Activated CD4-positive, alpha-beta T cell treated with anti-CD3 and anti-CD28 coated beads, Interleukin-2, amount 10 ng/mL, durations not matched to agents 24 days and 14 days (primary cell): ENCODE measurements around the gene SOX15. TPM values are rescaled to one million over a fixed set of nuclear protein-coding genes. Genes with fewer than 3 reads are reported as not detected.

Experiments
- DNase-seq: peaks from one replicate; pipeline ENCODE4 v3.0.0; 2022
- H3K27ac Mint-ChIP-seq: one replicate; pipeline ENCODE4 v1.8.0; 2022; ENCODE audit warnings: mild to moderate bottlenecking, mixed read lengths
- H3K27me3 Mint-ChIP-seq: one replicate; pipeline ENCODE4 v1.8.0; 2022; ENCODE audit warnings: mixed read lengths
- H3K36me3 Mint-ChIP-seq: one replicate; pipeline ENCODE4 v1.8.0; 2022; ENCODE audit warnings: low read depth, mild to moderate bottlenecking, mixed read lengths
- H3K4me1 Mint-ChIP-seq: one replicate; pipeline ENCODE4 v1.8.0; 2021; ENCODE audit warnings: mixed read lengths
- H3K4me3 Mint-ChIP-seq: one replicate; pipeline ENCODE4 v1.8.0; 2022; ENCODE audit warnings: mild to moderate bottlenecking, moderate library complexity, mixed read lengths
- H3K9me3 Mint-ChIP-seq: one replicate; pipeline ENCODE4 v1.8.0; 2021; ENCODE audit warnings: mixed read lengths
- intact Hi-C: fragments of 100-400 bp; cut with micrococcal nuclease; formaldehyde crosslinking; loops from one replicate; pipeline ENCODE4 v1.15.1; 2023
- total RNA-seq: library from RNA; stranded (reverse); gene quantifications from 2 replicates; pipeline ENCODE4 v1.2.3, GENCODE V29; 2022

SOX15 gene
- total RNA-seq, 1 donor from 2014 or later: not detected

DNA sequence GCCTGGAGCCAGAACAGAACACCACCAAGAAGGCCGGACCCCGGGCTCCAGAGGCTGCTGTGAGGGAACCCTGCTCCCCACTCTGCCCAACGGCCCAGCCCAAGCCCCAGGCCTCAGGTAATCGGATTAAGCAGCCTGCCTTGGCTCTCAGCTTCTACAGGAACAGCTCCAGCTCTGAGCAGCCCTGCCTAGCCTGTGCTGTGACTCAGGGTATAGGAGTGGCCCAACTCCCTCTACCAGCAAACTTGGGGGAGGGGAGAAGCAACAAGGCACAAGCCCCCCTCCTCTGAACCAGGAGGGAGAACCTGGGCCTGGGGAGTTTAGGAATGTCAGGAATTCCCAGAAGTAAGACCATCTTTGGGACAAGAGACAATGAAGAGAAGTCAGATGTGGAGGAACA is 849 bp upstream of the SOX15 start:
- Mint-ChIP-seq H3K36me3 (peaks cover 64% of the 10 kb centered on the region), H3K27ac (no peak overlapping the region), H3K27me3 (no peaks in the 10 kb centered on the region), H3K9me3 (no peaks in the 10 kb centered on the region), H3K4me3 (no peak overlapping the region), H3K4me1 (peaks cover 4% of the 10 kb centered on the region)
- intact Hi-C loops: no loop called here
- peak; percentile 57 for DNase-seq

DNA sequence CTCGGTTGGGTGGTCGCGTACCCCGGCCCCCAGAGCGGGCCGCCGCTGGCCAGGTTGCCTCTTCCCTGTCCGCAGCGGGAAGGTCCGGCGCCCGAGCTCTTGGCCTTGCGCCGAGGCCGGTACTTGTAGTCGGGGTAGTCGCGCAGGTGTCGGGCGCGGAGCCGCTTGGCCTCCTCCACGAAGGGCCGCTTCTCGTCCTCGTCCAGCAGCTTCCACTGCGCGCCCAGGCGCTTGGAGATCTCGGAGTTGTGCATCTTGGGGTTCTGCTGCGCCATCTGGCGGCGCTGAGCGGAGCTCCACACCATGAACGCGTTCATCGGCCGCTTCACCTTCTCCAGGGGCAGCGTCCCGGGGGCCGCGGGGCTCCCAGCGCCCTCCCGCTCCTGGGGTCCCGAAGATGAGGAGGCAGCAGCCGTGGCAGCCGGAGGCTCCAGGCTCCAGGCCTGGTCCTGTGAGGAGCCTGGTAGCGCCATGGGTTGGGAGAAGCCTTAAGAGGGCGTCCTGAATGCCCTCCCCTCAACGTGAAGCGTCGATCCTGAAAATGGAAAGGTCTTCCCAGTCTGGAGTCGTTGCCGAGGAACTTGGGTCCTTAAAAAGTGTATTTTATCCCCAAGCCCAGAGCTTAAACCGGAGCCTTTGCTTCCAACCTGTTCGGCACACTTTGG is 558 bp downstream of the SOX15 start:
- intact Hi-C loops: loop anchor here (1.0 kb wide), 1 partner anchor 75 kb away; no protein-coding TSS in a partner anchor
- Mint-ChIP-seq H3K36me3 (peaks cover 59% of the 10 kb centered on the region), H3K4me3 (no peak overlapping the region), H3K27me3 (no peaks in the 10 kb centered on the region), H3K4me1 (peaks cover 9% of the 10 kb centered on the region), H3K27ac (no peak overlapping the region), H3K9me3 (no peaks in the 10 kb centered on the region)
- peak; percentile 90 for DNase-seq

DNA sequence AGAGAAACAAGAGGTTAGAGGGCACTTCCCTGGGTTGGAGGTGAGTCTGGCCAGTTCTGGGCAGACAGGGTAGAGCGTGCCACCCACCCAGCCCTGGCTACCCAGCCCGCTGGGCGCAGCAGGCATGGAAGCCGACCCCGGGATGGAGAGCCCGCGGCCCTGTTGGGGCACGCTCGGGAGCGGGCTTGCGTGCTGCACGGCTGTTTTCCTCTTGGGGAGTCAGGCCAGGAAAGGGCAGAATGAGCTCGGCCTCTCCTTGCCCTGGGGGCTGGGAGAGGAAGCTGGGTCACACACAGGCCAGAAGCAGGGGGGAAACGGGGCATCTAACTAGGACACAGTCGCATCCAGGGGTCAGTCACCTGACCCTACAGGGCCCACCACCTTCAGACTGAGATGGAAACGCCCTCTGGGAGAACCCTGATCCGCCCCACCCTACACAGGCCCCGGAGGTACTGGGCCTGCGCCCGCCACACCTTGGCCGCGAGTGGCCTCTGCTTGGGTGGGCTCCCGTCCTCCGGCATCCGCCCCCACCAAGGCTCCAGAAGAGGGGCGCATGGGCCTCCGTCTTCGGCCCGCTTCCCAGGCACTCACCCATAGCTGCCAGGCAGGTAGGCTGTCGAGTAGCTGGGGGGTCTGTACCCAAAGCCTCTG is 1.2 kb downstream of the SOX15 start:
- intact Hi-C loops: loop anchor here (1.0 kb wide), 1 partner anchor 74 kb away; no protein-coding TSS in a partner anchor
- H3K4me3 Mint-ChIP-seq: no peak overlapping the region
- H3K36me3 Mint-ChIP-seq: peaks cover 56% of the 10 kb centered on the region
- no peak overlapping the region for H3K27ac Mint-ChIP-seq
- DNase-seq: peak; percentile 56
- peaks cover 9% of the 10 kb centered on the region for H3K4me1 Mint-ChIP-seq
- H3K9me3 Mint-ChIP-seq: no peaks in the 10 kb centered on the region
- H3K27me3 Mint-ChIP-seq: no peaks in the 10 kb centered on the region

DNA sequence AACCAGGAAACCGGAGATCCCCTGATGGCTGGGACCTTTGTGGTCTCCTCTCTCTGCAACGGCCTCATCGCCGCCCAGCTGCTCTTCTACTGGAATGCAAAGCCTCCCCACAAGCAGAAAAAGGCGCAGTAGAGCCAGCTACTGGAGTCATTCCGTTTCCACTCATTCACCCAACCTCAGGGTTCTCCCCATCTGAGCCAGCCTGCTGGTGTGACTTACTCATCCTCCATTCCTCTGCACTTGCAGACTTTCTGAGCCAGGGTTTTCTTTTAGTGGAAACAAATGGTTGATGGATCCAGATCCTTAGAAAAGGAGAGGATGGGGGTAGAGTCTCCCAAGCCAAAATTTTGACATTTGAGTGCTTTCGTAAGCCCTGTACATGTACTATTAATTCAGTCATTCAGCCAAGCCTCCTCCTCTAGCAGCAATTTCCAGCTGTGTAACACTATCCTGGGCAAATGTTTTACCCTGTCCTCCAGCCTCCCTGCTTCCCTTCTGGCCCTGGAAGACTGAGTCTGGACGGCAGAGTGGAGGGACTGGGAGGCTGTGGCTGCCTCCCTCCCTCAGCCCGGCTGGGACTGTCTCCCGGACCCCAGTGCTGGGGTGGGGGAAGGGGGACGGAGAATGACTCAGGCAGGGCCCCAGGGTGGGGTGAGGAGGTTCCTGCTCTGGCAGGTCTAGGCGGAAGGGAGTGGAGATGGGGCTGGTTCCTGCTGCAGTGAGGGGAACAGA is 2.3 kb downstream of the SOX15 start:
- Mint-ChIP-seq H3K36me3 (peaks cover 53% of the 10 kb centered on the region), H3K4me3 (no peak overlapping the region), H3K4me1 (peaks cover 15% of the 10 kb centered on the region), H3K27me3 (no peaks in the 10 kb centered on the region), H3K27ac (peak overlapping the region; percentile 67), H3K9me3 (no peaks in the 10 kb centered on the region)
- intact Hi-C loops: no loop called here
- DNase-seq: peak; percentile 56

DNA sequence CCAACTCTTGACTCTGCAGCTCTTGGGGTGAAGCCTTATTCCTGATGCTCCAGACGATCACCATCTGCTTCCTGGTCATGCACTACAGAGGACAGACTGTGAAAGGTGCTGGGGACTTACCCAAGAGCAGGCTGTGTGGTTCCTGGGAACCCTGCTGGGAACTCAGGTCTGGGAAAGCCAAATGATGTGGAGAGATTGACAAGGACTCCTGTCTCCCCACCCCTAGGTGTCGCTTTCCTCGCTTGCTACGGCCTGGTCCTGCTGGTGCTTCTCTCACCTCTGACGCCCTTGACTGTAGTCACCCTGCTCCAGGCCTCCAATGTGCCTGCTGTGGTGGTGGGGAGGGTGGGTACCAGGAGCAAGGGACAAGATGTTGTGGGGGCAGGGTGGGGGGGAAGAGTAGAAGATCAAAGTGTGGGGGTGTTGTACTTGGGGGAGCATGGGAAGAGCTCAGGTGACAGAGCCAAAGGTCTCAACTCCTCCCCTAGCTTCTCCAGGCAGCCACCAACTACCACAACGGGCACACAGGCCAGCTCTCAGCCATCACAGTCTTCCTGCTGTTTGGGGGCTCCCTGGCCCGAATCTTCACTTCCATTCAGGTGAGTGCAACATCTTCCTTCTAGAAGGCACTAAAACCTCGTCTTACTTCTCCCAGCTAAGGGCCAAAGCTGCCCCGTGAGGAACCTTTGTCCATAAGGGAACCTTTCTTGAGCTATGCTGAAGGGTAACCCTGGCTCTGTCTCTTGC is 3.0 kb downstream of the SOX15 start:
- intact Hi-C loops: no loop called here
- no peak overlapping the region for H3K4me3 Mint-ChIP-seq
- peaks cover 20% of the 10 kb centered on the region for H3K4me1 Mint-ChIP-seq
- DNase-seq: peak; percentile 57
- peaks cover 49% of the 10 kb centered on the region for H3K36me3 Mint-ChIP-seq
- no peaks in the 10 kb centered on the region for H3K27me3 Mint-ChIP-seq
- H3K27ac Mint-ChIP-seq: peak overlapping the region; percentile 67
- H3K9me3 Mint-ChIP-seq: no peaks in the 10 kb centered on the region

DNA sequence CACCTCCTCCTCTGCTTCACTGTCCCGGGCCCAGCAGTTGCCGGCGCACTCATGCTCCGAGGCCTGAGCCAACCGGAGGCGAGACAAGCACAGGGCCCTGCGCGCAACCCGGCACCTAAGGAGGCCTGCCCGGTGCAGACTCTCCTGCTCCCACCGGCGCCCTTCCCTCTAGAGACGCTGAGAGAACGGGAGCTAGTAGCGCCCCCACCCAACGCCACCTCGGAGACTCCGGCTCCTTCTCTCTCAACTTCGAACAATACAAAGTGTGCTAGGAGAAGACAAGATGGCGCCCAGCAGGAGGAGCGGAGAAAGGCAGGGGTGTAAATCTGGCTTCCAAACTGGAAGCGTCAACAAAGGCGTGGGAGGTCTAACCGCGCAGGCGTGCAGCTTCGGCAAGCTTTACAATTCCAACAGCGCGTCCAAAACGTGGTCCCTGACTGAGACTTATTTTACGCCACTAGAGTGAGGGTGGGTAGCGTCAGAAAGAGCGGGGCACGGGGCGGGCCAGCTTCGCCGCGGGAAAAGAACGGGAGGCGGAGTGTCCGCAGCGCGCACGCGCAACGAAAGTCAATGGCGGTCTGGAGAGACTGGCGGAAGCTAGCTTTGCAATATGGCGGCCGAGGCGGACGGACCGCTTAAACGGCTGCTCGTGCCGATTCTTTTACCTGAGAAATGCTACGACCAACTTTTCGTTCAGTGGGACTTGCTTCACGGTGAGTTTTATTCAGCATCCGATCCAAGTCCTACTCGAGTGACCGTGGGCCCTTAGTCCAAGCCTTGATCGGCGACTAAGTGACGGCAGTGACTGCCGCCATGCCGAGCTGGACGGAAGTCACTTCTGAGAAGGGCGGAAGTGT is 6.4 kb downstream of the SOX15 start, which contains the start of gene MPDU1:
Gene MPDU1, plus strand, starts transcription at position 600 of the 857 bp plus-strand sequence. Its CDS starts 11 bp downstream, at position 611.
- H3K36me3 Mint-ChIP-seq: peaks cover 58% of the 10 kb centered on the region
- peak within 1 kb of the TSS; percentile 89 for H3K4me3 Mint-ChIP-seq
- intact Hi-C loops: loop anchor here (1.0 kb wide), 2 partner anchors 11 to 32 kb away; no protein-coding TSS in a partner anchor
- peak within 1 kb of the TSS; percentile 99 for H3K27ac Mint-ChIP-seq
- DNase-seq: peak; percentile 99
- no peaks in the 10 kb centered on the region for H3K9me3 Mint-ChIP-seq
- peaks cover 46% of the 10 kb centered on the region for H3K4me1 Mint-ChIP-seq
- H3K27me3 Mint-ChIP-seq: no peaks in the 10 kb centered on the region

DNA sequence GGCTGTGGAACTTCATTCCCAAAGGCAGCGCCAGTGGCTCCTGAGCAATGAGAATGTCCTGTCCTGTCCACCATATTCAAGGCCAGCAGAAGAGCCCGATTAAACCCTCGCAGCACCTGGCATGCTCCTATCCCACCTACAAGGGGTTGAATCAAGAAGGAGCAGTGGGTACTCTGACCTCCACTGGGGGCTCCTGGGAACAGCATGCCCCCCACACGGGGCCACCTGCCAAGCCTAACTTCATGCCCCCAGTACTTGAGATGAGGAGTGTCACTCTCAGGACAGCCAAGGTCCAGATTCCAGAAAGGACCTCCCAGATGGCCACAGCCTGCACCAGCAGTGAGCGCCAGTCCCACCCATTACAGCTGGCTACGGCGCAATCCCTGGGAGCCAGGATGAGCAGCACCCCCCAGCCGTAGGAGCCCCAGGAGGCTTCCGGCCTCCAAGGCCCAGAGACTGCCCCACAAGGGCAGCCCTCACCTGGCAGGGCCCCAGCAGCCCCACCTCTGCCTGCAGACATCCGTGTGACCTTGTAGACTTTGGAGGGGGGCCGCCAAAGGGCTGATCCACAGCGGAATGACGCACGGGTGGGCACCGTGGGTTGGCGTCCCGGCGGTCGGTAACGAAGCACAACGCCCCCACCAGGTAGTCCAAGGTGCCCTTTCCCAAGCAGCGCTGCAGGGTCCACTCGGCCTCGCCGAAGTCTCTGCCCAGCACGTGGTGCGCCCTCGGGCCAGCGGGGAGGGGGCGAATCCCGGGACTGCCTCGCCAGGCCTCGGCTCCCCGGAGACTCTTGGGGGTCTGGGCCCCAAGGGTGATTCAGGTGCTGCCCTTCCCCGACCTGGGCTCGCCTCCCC is 7.3 kb downstream of the SOX15 start:
- peak; percentile 63 for DNase-seq
- peaks cover 51% of the 10 kb centered on the region for H3K4me1 Mint-ChIP-seq
- H3K27ac Mint-ChIP-seq: peak overlapping the region; percentile 99
- no peaks in the 10 kb centered on the region for H3K9me3 Mint-ChIP-seq
- H3K27me3 Mint-ChIP-seq: no peaks in the 10 kb centered on the region
- intact Hi-C loops: loop anchor here (1.0 kb wide), 2 partner anchors 10 to 33 kb away; no protein-coding TSS in a partner anchor
- H3K4me3 Mint-ChIP-seq: peak overlapping the region; percentile 89
- H3K36me3 Mint-ChIP-seq: peaks cover 60% of the 10 kb centered on the region

DNA sequence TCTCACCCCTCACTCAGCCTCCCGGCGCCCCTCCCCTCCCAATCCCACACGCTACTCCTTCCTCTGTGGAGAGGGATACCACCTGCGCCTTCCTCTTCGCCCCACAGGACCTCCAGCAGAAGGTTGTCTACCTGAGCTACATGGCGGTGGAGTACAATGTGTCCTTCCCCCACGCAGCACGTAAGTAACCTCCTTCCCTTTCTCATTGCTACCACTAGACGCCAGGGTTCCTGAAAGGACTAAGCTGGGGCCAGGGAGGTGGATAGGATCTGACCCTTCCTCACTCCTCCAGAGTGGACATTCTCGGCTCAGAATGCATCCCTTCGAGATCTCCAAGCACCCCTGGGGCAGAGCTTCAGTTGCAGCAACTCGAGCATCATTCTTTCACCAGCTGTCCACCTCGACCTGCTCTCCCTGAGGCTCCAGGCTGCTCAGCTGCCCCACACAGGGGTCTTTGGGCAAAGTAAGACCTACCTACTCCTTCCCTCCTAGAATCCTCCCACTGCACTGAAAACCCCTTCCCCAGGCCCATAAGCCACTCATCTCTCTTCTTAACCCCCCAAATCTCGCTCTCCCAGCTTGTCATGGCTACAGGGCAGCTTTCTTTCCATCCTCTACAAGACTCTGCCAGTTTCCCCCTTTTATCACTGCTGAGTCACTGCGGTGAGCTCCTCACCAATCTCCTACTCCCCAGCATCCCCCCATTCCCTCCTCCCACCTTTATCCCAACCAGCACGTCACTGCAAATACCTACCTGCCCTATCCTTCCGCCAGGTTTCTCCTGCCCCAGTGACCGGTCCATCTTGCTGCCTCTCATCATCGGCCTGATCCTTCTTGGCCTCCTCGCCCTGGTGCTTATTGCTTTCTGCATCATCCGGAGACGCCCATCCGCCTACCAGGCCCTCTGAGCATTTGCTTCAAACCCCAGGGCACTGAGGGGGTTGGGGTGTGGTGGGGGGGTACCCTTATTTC is 9.0 kb downstream of the SOX15 start:
- no peaks in the 10 kb centered on the region for H3K27me3 Mint-ChIP-seq
- H3K27ac Mint-ChIP-seq: peak overlapping the region; percentile 79
- peak; percentile 62 for DNase-seq
- no peaks in the 10 kb centered on the region for H3K9me3 Mint-ChIP-seq
- intact Hi-C loops: no loop called here
- H3K36me3 Mint-ChIP-seq: peaks cover 70% of the 10 kb centered on the region
- H3K4me3 Mint-ChIP-seq: peak overlapping the region; percentile 27
- peaks cover 68% of the 10 kb centered on the region for H3K4me1 Mint-ChIP-seq

DNA sequence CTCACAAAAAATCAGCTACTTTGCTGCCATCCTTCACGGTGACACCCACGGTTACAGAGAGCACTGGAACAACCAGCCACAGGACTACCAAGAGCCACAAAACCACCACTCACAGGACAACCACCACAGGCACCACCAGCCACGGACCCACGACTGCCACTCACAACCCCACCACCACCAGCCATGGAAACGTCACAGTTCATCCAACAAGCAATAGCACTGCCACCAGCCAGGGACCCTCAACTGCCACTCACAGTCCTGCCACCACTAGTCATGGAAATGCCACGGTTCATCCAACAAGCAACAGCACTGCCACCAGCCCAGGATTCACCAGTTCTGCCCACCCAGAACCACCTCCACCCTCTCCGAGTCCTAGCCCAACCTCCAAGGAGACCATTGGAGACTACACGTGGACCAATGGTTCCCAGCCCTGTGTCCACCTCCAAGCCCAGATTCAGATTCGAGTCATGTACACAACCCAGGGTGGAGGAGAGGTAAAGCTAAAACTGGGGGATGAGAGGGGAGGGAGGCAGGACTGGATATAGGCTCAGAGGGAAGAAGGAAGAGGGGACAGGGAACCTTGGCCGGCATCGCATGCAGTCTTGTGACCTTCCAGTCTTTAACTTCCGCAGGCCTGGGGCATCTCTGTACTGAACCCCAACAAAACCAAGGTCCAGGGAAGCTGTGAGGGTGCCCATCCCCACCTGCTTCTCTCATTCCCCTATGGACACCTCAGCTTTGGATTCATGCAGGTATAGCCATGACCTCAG is 9.9 kb downstream of the SOX15 start:
- Mint-ChIP-seq H3K36me3 (peaks cover 75% of the 10 kb centered on the region), H3K27ac (peak overlapping the region; percentile 87), H3K9me3 (no peaks in the 10 kb centered on the region), H3K27me3 (no peaks in the 10 kb centered on the region), H3K4me1 (peaks cover 70% of the 10 kb centered on the region), H3K4me3 (peak overlapping the region; percentile 59)
- DNase-seq: peak; percentile 75
- intact Hi-C loops: loop anchor here (2.0 to 10.0 kb wide), 2 partner anchors 255 to 271 kb away; partner anchors contain the start of gene KDM6B

DNA sequence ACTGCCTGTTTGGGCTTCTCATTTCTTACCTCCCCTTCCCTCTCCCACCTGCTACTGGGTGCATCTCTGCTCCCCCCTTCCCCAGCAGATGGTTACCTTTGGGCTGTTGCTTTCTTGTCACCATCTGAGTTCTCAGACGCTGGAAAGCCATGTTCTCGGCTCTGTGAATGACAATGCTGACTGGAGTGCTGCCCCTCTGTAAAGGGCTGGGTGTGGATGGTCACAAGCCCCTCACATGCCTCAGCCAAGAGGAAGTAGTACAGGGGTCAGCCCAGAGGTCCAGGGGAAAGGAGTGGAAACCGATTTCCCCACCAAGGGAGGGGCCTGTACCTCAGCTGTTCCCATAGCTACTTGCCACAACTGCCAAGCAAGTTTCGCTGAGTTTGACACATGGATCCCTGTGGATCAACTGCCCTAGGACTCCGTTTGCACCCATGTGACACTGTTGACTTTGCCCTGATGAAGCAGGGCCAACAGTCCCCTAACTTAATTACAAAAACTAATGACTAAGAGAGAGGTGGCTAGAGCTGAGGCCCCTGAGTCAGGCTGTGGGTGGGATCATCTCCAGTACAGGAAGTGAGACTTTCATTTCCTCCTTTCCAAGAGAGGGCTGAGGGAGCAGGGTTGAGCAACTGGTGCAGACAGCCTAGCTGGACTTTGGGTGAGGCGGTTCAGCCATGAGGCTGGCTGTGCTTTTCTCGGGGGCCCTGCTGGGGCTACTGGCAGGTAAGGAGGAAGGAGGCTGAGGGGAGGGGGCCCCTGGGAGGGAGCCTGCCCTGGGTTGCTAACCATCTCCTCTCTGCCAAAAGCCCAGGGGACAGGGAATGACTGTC is 10.7 kb downstream of the SOX15 start, which contains the start of gene CD68:
Gene CD68, plus strand, starts transcription at position 638 of the 833 bp plus-strand sequence. Its CDS starts 40 bp downstream, at position 678.
- H3K4me3 Mint-ChIP-seq: peak within 1 kb of the TSS; percentile 69
- DNase-seq: peak; percentile 83
- H3K27ac Mint-ChIP-seq: peak within 1 kb of the TSS; percentile 87
- H3K9me3 Mint-ChIP-seq: no peaks in the 10 kb centered on the region
- H3K36me3 Mint-ChIP-seq: peaks cover 79% of the 10 kb centered on the region
- intact Hi-C loops: loop anchor here (2.0 to 10.0 kb wide), 2 partner anchors 256 to 270 kb away; partner anchors contain the start of gene KDM6B
- no peaks in the 10 kb centered on the region for H3K27me3 Mint-ChIP-seq
- peaks cover 74% of the 10 kb centered on the region for H3K4me1 Mint-ChIP-seq
